GM21619 (cell line): ENCODE data around the gene VAPA.

Experiments used
- ATAC-seq: cut with Tn5 transposase; IDR thresholded peaks from one replicate; pipeline ENCODE4 v1.9.1; 2021; ENCODE audit not compliant: unreplicated experiment

VAPA gene

DNA sequence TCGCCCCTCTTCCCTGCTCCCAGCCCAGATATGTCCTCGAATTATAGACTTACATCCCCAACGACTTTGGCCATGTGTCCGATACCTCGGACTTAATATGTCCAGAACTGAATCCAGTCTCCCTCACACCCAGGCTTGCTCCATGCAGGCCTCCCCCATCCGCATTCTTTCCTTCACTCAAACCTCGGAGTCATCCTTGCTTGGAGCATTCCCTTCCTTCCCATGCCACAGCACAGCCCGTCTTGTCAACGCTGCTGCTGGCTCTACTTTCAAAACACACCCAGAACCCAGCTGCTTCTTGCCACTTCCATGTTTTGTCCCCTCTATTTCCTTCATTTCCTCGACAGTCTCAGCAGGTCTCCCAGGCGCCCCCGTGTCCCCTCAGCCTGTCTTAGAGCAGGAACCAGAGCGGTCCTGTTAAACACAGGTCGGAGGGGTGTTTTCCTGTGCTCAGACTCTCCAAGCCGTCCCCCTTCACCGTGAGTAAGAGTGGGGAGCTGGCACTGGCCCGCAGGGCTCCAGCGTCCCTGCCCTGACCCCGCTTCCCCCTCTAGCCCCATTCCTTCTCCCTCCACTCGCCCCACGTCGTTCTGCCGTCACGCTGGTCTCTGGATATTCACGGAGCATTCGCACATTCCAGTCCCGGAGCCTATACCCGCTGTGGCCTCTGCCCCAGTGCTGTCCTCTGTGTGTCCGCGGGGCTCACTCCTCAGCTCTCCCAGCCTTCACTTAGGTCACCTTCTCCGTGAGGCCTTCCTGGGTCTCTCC lies 54.4 kb downstream of the VAPA start:
- no peak for ATAC-seq

DNA sequence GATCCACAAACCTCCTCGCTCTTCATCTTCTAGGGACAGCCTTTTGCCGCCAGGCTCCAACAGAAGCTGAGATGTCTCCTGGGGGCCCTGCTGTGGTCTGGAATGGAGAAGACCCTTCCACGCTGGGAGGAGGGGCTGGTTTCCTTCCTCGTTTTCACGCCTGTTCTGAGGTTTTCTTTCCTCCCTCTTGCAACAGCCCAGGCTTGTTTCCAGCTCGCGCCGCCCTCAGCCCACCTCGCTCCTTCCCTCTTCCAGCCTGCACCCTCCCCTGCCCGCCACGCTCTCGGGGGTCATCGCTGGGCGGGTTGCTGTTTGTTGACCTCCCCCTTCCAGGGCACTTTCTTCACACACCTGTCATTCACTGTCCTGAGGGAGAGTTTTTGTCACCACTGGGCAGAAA lies 55.4 kb downstream of the VAPA start:
- ATAC-seq: no peak

DNA sequence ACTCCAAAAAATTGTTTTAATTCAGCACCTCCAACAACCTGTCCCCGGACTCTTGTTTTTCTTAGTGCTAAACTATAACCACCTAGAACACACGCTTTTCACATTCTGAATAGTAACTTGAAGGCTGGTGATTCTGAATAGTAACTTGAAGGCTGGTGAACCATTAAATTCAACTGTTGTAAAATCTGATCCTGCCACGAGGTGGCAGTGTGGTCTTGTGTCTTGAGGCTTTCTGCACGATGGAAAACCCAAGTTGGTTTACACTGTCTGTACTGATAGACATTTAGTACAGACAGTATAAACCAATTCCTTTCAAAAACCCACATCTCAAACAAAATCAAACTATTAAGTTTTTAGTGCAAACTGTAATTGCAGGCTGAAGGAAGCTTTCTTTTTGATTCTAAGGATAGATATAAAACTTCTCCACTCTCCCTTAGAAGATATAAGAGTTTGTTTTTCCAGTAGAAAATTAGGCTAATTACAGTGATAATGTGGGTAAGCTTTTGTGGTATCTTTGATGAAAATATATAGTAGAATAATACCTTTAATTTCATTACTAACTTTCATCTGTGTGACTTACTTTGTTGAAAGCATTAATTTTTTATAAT lies 57.6 kb downstream of the VAPA start:
- ATAC-seq: no peak

DNA sequence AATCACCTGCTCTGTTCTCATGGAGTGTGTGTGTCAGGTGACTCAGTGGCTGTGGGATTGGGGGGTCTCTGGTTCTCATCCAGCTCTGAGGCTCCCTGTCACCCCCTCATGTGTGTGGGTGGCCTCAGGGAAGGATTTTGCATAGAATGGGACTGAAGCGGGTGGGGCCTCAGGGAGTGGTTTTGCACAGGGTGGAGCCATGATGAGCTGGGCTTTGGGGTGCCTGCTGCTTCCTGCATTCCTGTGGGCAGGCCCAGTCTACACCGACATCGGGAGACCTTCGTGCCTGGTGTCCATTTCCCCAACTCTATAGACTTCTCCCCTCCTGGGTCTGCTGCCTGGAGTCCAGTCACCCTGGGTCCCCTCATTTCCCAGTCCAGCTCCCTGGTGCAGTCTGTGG lies 59.7 kb downstream of the VAPA start:
- no peak for ATAC-seq

- no peak for ATAC-seq
These were observed 60.6 kb downstream of the VAPA start for GRCh38 chr18:9974279-9974915.

DNA sequence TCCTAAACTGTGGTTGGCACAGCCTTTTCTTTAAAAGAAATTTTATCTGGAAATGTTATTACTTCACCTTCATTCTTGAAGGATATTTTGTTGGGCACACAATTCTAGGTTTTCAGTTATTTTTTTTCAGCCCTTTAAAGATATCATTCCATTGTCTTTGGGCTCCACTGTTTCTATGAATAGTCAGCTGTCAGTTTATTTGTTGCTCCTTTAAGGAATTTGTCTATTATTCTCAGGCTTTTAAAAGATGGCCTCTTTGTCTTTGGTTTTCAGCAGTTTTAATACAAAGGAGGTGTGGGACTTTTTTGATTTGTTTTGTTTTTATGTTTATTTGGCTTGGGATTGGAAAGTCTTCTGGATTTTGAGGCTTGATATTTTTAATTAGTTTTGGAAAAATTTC lies 61.8 kb downstream of the VAPA start:
- no peak for ATAC-seq

GRCh38 chr18:9982711-9983110 lies 68.9 kb downstream of the VAPA start:
- ATAC-seq: no peak

- no peak for ATAC-seq
These were observed 70.3 kb downstream of the VAPA start for GRCh38 chr18:9984080-9984479.

DNA sequence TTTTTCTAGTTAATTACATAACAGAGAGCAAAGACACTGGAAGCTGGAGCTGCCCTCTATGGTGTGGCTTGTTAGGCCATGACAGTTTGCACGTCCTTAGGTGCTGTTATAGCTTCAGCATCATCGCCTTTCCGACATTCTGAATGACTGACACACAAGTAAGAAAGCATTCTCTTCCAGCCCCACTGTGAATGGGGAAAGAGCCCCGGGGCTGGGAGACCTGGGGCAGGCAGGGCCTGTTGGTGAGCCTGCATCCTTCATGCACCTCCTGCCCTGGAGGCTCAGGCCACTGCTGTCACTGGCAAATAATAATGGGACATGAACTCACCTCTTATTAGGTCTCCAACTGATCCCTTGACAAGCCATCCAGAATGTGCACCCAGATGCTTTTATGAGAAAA lies 71.8 kb downstream of the VAPA start:
- ATAC-seq: no peak

DNA sequence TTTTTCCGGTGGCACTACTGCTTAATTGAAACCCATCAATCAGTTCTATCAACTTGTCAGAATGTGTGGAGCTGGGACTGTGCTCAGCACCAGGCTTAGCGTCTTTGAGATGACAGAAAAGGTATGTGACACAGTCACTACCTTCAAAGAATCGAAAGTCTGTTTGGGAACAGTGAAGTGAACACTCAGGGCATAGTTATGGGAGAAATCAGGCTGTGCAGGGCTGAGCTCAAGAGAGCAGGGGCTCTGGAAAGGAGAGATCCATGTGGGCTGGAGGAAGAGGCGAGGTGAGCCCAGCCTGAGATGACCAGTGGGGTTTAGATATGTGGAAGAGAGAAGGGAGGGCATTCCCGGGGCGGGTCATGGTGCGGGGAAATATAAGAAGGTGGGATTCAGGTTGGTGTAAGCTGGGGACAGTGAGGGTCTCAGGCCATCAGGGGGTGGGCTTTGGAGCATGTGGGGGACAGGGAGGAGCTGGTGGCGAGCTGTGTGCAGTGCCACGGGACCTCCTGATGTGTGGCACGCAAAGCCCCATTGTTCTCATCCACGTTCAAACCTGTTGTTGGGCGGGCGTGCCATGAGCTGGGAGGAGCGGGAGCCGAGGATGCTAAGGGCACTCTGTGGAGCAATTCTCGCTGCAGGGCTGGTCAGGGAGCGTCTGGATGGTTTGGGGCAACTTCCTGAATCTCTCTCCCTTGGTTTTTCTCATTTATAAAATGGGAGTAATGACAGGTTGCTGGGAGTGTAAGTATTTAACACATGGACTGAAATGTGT lies 72.5 kb downstream of the VAPA start:
- no peak for ATAC-seq

DNA sequence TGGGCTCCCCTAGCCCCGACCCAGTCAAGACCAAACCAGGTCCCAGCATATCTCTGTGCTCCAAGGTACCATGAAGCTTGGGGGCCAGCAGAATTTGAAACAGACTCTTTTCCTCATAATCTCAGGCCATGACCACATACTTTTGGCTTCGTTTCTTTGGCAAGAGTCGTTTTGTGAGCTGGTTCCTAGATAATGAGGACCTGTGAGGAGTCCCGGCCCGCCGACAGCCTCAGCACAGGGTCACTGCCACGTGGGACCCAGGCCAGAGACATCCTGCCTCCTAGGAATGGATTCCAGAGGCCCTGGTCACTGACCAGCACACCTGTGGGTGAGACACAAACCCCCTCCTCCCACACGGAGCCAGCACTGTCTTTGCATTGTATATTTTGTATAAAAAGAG lies 73.5 kb downstream of the VAPA start:
- ATAC-seq: no peak

GRCh38 chr18:9987931-9988330 lies 74.1 kb downstream of the VAPA start:
- ATAC-seq: no peak

DNA sequence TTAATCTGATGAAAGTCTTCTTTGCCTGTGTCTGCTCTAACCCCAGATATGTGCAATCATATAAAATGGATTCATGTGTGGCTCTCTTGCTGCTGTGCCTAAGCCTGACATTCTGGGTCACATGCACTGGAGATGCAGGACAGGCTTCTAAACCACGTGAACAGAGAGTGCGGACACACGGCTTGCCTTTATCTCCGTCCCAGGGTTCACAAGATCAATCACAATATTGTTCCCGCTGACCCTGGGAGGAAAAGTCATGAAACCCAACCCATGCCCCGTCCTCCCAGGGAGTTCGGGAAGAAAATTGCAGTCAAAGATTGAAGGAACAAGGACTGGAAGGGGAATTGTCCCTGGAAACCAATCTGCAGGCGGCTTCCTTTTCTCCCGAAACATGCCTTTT lies 74.8 kb downstream of the VAPA start:
- ATAC-seq: no peak

GRCh38 chr18:9989481-9989880 lies 75.7 kb downstream of the VAPA start:
- ATAC-seq: no peak

DNA sequence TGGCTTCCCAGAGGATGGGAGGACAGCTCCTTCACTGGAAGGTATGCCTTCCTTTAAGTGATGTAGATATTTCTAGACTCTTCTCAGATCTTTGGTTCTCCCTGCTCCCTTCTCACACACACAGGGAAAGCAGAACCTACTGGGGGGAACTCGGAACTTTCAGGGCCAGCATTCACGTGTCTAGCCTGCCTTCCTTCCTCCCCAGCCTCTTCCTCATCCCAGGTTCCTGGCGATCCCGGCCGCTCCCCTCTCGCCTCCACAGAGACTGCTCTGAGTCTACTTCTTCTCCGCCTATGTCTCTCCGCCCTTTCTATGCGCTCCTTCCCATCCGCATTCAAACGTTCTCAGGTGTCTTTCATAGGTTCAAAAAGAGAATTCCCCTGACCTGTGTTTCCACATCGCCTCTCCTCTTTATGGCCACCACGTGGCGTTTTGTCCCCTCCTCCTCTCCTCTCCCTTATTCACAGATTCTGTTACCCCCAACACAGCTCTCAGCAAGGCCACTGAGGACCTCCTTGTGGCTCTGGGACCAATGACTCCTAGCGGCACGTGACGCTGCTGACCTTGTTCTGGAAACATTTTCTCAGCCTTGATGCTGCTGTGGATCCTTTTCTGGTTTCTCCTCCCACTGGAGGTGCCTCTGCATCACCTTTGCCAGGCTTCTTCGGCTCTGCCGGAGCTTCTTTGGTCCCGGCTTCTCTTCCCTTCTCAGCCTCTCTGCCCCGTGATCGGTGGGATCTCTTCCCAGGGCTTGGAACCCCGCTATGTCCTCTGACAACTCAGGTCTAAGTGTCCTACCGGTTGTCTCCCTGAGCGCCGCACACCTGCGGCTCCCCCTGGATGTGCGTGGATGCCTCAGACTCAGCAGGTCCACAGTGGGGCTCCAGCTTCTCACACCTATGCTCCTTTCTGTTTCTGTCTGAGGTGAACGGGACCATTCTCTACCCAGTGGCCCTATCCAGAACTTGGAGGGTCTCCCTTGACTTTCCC lies 77.5 kb downstream of the VAPA start:
- no peak for ATAC-seq

DNA sequence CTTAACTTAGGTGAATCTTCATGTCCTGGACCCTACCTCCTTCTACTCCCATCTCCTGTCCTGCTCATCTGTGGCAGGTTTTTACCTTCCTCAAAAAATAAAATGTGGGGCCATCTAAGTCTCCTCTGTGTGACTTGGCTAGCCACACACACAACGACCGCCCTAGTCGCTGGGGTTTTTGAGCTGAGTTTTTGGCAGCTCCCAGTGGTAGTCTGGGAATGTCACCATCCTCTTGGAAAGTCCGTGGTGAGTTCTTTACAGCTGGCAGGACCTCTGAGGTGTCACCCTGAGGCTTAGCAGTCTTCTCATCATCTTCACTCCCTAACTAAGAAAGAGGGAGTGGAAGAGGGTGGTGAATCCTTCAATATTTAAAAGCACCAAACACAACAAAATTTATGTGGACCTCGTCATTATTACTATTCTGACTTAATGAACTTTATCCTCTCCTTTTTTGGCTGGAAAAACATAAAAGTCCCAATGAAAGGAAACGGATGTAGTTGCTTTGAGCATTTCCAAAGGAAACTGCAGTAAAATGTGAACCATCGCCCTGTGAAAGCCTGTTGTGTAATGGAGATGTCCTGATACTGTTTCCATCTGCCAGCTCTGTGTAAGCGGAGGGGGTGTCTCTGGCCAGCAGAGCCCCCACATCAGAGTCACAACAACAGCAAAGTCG lies 78.6 kb downstream of the VAPA start:
- no peak for ATAC-seq

DNA sequence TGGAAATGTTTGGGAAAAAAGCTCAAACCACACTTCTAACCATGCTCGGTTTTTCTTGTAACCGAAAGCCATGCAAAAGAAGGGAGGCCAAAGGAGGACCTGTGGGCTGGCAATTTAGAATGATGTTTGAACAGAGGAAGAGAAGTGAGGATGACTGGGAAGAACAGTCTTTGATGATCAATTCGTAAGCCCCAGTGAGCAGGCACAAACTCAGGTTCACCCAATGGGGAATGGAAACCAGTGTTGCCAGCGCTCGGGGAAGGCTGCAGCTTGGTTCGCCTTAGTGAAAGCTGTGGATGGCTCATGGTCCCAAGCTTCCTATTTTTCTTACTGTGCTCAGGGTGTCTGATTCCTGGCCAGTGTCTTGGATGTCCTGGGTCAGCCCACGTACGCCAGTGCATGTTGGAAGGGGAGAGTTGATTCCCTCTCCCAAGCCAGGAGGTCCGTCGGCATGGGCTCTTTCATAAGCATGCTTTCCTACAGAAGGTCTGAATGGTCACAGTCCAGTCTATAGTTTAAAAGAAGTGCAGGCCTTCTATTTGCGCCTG lies 79.2 kb downstream of the VAPA start:
- ATAC-seq: no peak

- ATAC-seq: no peak
These were observed 79.8 kb downstream of the VAPA start for GRCh38 chr18:9993521-9994025.

GRCh38 chr18:9994026-9994570 lies 80.3 kb downstream of the VAPA start:
- ATAC-seq: no peak
